GM11168 (cell line): ENCODE data around the gene GOLGA8H.
"Not testable (repeated sequence)": the region's sequence is repeated elsewhere in the genome, so short reads cannot be mapped to it uniquely, and the experiment has no call there.

Experiments
- in situ Hi-C: fragments of 300-500 bp; cut with MboI; formaldehyde crosslinking; loops from one replicate; pipeline ENCODE4 v1.12.0; 2022; ENCODE audit warnings: low sequenced_read_pairs; ENCODE audit not compliant: unreplicated experiment

GOLGA8H gene, protein sequence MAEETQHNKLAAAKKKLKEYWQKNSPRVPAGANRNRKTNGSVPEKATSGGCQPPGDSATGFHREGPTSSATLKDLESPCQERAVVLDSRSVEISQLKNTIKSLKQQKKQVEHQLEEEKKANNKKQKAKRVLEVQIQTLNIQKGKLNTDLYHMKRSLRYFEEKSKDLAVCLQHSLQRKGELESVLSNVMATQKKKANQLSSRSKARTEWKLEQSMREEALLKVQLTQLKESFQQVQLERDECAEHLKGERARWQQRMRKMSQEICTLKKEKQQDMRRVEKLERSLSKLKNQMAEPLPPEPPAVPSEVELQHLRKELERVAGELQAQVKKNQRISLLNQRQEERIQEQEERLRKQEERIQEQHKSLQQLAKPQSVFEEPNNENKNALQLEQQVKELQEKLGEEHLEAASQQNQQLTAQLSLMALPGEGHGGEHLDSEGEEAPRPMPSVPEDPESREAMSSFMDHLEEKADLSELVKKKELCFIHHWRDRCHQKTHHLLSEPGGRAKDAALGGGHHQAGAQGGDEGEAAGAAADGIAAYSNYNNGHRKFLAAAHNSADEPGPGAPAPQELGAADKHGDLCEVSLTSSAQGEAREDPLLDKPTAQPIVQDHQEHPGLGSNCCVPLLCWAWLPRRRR

DNA sequence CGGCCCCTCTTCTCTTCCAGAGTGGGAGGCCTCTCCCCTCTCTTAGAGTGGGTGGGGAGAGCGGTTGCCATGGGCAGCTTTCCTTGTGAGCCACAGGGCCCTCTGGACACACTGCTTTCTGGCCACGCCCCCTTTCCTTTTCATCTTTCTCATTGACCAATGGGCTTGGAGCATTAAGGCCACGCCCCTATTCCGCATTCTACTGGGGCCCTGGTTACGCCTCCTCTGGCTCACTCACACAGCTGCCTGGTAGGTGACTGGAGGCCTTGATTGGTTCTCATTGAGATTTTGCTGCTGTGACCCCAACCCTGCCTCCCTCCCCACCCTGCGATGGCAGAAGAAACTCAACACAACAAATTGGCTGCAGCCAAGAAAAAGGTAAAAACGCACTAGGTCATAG is at the start of gene GOLGA8H:
TSS of gene GOLGA8H (plus strand) at position 233 of the 400 bp plus-strand sequence. CDS start at position 331, 98 bp downstream.
- in situ Hi-C loops, result not testable (repeated sequence)

DNA sequence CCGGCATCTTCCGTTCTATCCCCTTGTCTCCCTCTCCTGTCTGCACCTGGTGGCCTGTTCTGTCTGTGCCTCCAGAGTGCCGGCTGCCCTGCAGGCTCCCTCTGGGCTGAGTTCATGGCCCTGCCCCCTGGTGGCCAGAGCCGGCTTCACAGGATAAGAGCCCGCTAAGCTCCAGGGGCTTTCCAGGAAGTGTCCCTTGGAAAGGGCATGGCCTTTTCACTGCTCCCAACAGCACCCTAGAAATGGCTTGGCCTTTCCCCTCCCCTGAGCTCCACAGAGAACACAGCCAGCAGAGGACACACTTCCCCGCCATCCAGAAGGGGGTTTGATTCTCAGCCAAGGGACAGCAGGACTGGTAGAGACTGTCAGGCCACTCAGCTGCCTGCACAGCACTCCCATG is 36.9 kb upstream of the GOLGA8H start:
- in situ Hi-C loops, result not testable (repeated sequence)

- in situ Hi-C loops, result not testable (repeated sequence)
Measured at GRCh38 chr15:30573012-30573491, 30.8 kb upstream of the GOLGA8H start.

GRCh38 chr15:30579394-30579970 is 24.3 kb upstream of the GOLGA8H start:
- in situ Hi-C loops, result not testable (repeated sequence)

GRCh38 chr15:30580716-30581115 is 23.1 kb upstream of the GOLGA8H start:
- in situ Hi-C loops, result not testable (repeated sequence)

DNA sequence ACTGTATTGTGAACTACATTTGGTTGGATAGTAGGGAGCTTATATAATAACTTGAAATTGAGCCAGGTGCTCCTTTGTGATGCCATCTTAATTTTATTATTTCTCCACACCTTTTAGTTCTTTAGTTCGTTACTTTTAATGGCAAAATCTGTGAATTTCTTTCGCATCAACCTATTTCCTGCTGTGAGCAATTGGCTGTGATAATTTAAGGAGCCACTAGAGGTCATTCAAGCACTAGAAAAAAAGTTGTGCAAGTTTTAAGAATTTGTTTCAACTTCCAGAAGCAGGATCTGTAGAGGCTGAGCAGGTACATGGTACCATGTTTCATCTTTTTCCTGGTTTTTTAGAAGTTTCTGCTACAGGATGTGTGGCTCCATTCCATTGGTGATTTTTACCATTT is 4.9 kb upstream of the GOLGA8H start:
- in situ Hi-C loops, result not testable (repeated sequence)

DNA sequence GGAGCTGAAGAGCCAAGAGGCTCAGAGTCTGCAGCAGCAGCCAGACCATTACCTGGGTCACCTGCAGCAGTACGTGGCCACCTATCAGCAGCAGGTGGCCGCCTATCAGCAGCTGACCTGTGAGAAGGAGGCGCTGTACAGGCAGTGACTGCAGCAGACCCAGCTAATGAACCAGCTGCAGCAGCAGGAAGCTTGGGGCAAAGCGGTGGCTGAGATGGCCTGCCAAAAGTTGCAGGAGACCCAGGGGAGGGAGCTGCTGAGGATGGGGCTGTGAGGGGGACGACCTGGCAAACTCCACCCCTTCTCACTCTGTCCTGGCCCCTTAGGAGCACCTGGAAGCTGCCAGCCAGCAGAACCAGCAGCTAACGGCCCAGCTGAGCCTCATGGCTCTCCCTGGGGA is 8.4 kb downstream of the GOLGA8H start:
- in situ Hi-C loops, result not testable (repeated sequence)

GRCh38 chr15:30621342-30621741 is 17.5 kb downstream of the GOLGA8H start:
- in situ Hi-C loops, result not testable (repeated sequence)

DNA sequence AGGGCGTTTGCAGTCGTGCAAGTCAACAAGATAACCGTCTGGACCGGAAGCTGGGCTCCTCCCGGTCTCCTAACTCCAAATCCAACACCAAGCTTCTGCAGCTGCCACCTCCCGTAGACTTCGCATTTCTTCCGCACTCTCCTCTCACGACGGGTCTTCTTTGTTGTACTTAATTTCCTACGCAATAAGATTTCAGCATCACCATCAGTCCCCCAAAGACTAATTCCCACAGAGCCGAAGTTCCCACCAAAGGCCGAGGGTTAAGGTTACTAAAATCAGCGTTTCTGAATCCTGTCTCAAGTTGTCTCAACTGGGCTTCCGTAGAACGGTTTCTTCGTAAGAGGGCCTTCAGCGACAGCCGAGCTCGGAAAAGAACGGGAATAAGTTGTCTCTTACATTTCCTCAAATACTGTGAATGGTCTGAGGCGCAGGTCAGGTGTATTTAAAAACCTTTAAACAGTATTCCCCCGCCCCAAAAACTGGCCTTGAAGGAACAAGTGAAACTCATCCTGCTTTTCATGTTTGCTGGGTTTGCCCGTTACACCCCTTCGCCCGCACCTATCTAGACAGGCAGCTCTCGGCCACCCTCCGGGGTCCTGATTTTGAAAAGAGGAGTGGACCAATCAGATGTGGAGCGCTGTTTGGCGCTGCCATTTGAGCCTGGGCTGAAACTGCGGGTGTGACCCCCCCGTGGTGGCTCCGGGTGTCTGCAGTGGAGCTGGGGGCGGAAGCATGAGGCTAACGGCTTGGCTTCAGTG is 21.8 kb downstream of the GOLGA8H start, which contains the start of gene ARHGAP11B:
TSS of gene ARHGAP11B (plus strand) at position 693 of the 758 bp plus-strand sequence.
- in situ Hi-C loops, result loop anchor here (5.0 kb wide), 1 partner anchor 1992 kb away; the partner anchor contains the start of gene ARHGAP11A

- in situ Hi-C loops, result loop anchor here (5.0 kb wide), 1 partner anchor 1991 kb away; the partner anchor contains the start of gene ARHGAP11A
Measured at GRCh38 chr15:30626194-30626565, 22.4 kb downstream of the GOLGA8H start.

GRCh38 chr15:30626632-30627031 is 22.8 kb downstream of the GOLGA8H start:
- in situ Hi-C loops, result loop anchor here (5.0 kb wide), 1 partner anchor 1991 kb away; the partner anchor contains the start of gene ARHGAP11A

- in situ Hi-C loops, result loop anchor here (10.0 kb wide), 1 partner anchor 525 kb away; no protein-coding TSS in a partner anchor
Measured at GRCh38 chr15:30650012-30650929, 46.4 kb downstream of the GOLGA8H start.

DNA sequence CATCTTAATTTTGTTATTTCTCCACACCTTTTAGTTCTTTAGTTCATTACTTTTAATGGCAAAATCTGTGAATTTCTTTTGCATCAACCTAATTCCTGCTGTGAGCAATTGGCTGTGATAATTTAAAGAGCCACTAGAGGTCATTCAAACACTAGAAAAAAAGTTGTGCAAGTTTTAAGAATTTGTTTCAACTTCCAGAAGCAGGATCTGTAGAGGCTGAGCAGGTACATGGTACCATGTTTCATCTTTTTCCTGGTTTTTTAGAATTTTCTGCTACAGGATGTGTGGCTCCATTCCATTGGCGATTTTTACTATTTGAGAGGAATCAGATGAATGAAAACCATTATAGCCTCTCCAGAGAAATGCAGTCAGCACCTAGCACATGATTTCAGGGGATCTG is 57.3 kb downstream of the GOLGA8H start:
- in situ Hi-C loops, result loop anchor here (5.0 kb wide), 1 partner anchor 96 kb away; no protein-coding TSS in a partner anchor
